Skeletal muscle tissue (tissue), 4 donors: ENCODE data around the gene ALOX12. TPM values are rescaled to one million over a fixed set of nuclear protein-coding genes. Genes with fewer than 3 reads are reported as not detected.
"Not testable (repeated sequence)": the region's sequence is repeated elsewhere in the genome, so short reads cannot be mapped to it uniquely, and the experiment has no call there.

ENCODE experiments used
- H3K27ac ChIP-seq: one replicate; pipeline ENCODE4 v1.7.0; 2013; ENCODE audit warnings: mild to moderate bottlenecking, low read depth, low read length, inconsistent platforms
- H3K27me3 ChIP-seq, 3 donors: one replicate each; pipeline ENCODE4 v1.7.0; 2013; ENCODE audit warnings: low read length in 3 of 3; ENCODE audit not compliant: control insufficient read depth in 3 of 3, insufficient read depth in 3 of 3
- H3K36me3 ChIP-seq, 3 donors: one replicate each; pipeline ENCODE4 v1.7.0; 2013; ENCODE audit warnings: low read length in 3 of 3; ENCODE audit not compliant: control insufficient read depth in 3 of 3, insufficient read depth in 3 of 3
- H3K4me1 ChIP-seq, 3 donors: one replicate each; pipeline ENCODE4 v1.7.0; 2013; ENCODE audit warnings: low read length in 3 of 3, mild to moderate bottlenecking in 3 of 3; ENCODE audit not compliant: control insufficient read depth in 3 of 3, insufficient read depth in 3 of 3
- H3K4me3 ChIP-seq, 3 donors: one replicate each; pipeline ENCODE4 v1.7.0; 2013; ENCODE audit warnings: low read length in 3 of 3
- H3K9ac ChIP-seq, 3 donors: one replicate each; pipeline ENCODE4 v1.7.0; 2013; ENCODE audit warnings: low read length in 3 of 3, mild to moderate bottlenecking in 3 of 3, moderate library complexity in 2 of 3, low read depth in 1 of 3
- H3K9me3 ChIP-seq, 3 donors: one replicate each; pipeline ENCODE4 v1.7.0; 2013; ENCODE audit warnings: low read length in 3 of 3; ENCODE audit not compliant: control insufficient read depth in 3 of 3
- total RNA-seq: library from RNA; depleted of rRNA; stranded (reverse); fragments of >200 nt; gene quantifications from one replicate; pipeline ENCODE4 v1.2.3, GENCODE V29; 2014
- donor health status: Osteomylitis.

ALOX12 gene
- total RNA-seq, 1 donor from 2014 or later = not detected

GRCh38 chr17:7042501-7043181 lies 46.8 kb downstream of the ALOX12 start:
- Histone ChIP-seq H3K27ac (no peak overlapping the region), H3K4me3 (peak overlapping the region; percentile 24 to 70 (median 54)), H3K9ac (no peak overlapping the region), H3K36me3 (no peaks in the 10 kb centered on the region), H3K9me3 (no peaks in the 10 kb centered on the region), H3K27me3 (peaks cover 20 to 28% (median 27%) of the 10 kb centered on the region in 3 donors), H3K4me1 (peaks cover 13 to 20% (median 15%) of the 10 kb centered on the region in 3 donors)

GRCh38 chr17:7043182-7043496 lies 47.3 kb downstream of the ALOX12 start:
- Histone ChIP-seq H3K9me3 (no peaks in the 10 kb centered on the region), H3K27me3 (peaks cover 20 to 30% (median 27%) of the 10 kb centered on the region in 3 donors), H3K4me3 (peak overlapping the region; percentile 24 to 70 (median 54)), H3K36me3 (no peaks in the 10 kb centered on the region), H3K9ac (peak overlapping the region in 2 of 3 donors; percentile 38 to 68), H3K27ac (no peak overlapping the region), H3K4me1 (peaks cover 13 to 20% (median 15%) of the 10 kb centered on the region in 3 donors)

DNA sequence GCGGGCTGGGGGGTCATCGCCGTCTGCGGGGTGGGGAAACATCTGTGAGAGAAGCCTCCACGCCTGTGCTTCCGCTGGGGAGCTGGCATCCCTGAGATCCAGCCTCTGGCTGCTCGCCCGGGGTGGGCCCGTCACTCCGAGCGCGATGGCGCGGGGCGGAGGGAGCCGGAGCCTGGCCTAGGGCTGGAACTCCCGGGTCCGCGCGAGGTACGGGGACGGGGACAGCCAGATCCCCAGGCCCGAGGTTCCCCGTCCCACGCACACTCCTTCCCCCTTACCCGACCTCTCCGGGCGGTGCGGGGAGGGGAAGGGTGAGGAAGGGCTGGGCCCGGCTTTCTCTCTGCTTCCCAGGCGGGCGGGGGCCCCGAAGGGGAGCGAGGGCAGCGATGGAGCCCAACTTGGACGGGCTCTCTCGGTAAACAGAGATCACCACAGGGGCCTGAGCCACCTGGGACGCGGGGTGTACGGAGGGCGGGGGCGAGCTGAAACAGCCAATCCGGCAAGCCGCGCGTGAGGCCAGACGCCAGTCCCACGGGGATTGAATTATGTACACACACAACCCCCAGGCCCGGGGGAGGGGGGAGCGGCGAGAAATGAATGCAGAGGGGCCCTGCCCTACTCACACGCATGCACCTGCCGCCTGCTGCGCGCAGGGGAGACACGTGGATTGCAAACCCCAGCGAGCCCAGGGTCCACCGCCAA lies 47.8 kb downstream of the ALOX12 start, which contains the start of gene SLC16A11:
SLC16A11 (minus strand) TSS at position 596 of the 702 bp plus-strand sequence; CDS start at position 17, 579 bp downstream.
- no peak within 1 kb of the TSS for H3K27ac ChIP-seq
- peaks cover 20 to 31% (median 27%) of the 10 kb centered on the region in 3 donors for H3K27me3 ChIP-seq
- H3K4me3 ChIP-seq = peak within 1 kb of the TSS; percentile 24 to 70 (median 54)
- H3K9me3 ChIP-seq = no peaks in the 10 kb centered on the region
- peak within 1 kb of the TSS in 2 of 3 donors; percentile 38 to 68 for H3K9ac ChIP-seq
- no peaks in the 10 kb centered on the region for H3K36me3 ChIP-seq
- peaks cover 13 to 20% (median 15%) of the 10 kb centered on the region in 3 donors for H3K4me1 ChIP-seq

GRCh38 chr17:7045492-7046126 lies 49.8 kb downstream of the ALOX12 start:
- peaks cover 20 to 31% (median 31%) of the 10 kb centered on the region in 3 donors for H3K27me3 ChIP-seq
- H3K9ac ChIP-seq = no peak overlapping the region
- H3K36me3 ChIP-seq = no peaks in the 10 kb centered on the region
- no peaks in the 10 kb centered on the region for H3K9me3 ChIP-seq
- no peak overlapping the region for H3K4me3 ChIP-seq
- H3K4me1 ChIP-seq = peaks cover 13 to 20% (median 15%) of the 10 kb centered on the region in 3 donors
- no peak overlapping the region for H3K27ac ChIP-seq

GRCh38 chr17:7046127-7046724 lies 50.4 kb downstream of the ALOX12 start:
- peak overlapping the region in 2 of 3 donors; percentile 16 to 52 for H3K9ac ChIP-seq
- peaks cover 20 to 34% (median 31%) of the 10 kb centered on the region in 3 donors for H3K27me3 ChIP-seq
- H3K36me3 ChIP-seq = no peaks in the 10 kb centered on the region
- no peaks in the 10 kb centered on the region for H3K9me3 ChIP-seq
- H3K4me1 ChIP-seq = peaks cover 13 to 20% (median 15%) of the 10 kb centered on the region in 3 donors
- peak overlapping the region in 2 of 3 donors; percentile 19 to 52 for H3K4me3 ChIP-seq
- H3K27ac ChIP-seq = no peak overlapping the region

- not testable (repeated sequence) for H3K36me3 ChIP-seq, H3K9me3 ChIP-seq, H3K27ac ChIP-seq, H3K9ac ChIP-seq
- Histone ChIP-seq H3K27me3 (peaks cover 20 to 34% (median 28%) of the 10 kb centered on the region in 3 donors), H3K4me3 (peak overlapping the region; percentile 19 to 52 (median 29)), H3K4me1 (peaks cover 13 to 20% (median 15%) of the 10 kb centered on the region in 3 donors)
Measured at GRCh38 chr17:7046725-7047397, 51.0 kb downstream of the ALOX12 start.

DNA sequence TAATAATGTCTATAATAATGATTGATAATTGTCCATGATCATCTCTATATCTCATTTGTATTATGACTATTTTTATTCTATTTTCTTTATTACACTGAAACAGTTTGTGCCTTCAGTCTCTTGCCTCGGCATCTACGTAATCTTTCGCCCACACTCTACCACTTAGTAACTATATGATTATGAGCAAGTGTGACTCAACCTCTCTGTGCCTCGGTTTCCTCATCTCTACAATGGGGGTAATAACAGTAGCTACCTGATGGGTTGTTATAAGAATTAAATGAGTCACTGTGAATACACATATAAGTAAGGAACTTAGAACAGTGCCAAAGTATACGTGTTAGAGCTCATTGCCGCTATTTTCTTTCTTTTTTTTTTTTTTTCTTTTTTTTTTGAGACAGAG lies 51.7 kb downstream of the ALOX12 start:
- Histone ChIP-seq H3K4me3 (no peak overlapping the region), H3K9ac (no peak overlapping the region), H3K27me3 (peaks cover 20 to 29% (median 21%) of the 10 kb centered on the region in 3 donors)

GRCh38 chr17:7048968-7049367 lies 53.1 kb downstream of the ALOX12 start:
- Histone ChIP-seq H3K27me3 (peaks cover 6 to 15% (median 7%) of the 10 kb centered on the region in 3 donors), H3K9me3 (no peaks in the 10 kb centered on the region), H3K4me3 (no peak overlapping the region), H3K9ac (no peak overlapping the region), H3K36me3 (no peaks in the 10 kb centered on the region), H3K27ac (no peak overlapping the region), H3K4me1 (peaks cover 7 to 9% (median 8%) of the 10 kb centered on the region in 3 donors)

More for the DNA sequence above, 51.7 kb downstream of the ALOX12 start:
- Histone ChIP-seq H3K36me3 (no peaks in the 10 kb centered on the region), H3K27ac (no peak overlapping the region), H3K9me3 (no peaks in the 10 kb centered on the region), H3K4me1 (peaks cover 13 to 20% (median 17%) of the 10 kb centered on the region in 3 donors)

DNA sequence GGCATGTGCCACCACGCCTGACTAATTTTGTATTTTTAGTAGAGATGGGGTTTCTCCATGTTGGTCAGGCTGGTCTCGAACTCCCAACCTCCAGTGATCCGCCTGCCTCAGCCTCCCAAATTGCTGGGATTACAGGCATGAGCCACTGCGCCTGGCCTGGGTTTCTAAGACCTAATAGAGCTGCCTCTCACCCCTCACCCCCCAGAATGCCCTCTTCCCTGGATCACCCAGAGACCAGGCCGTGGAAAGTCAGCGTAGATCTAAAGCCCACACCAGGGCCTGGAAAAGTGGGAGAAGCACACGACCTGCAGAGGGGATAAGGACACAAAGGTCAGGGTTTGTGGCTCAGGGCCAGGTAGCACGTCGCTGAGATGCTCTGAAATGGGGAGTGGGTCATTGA lies 54.7 kb downstream of the ALOX12 start:
- H3K27me3 ChIP-seq = peaks cover 3 to 12% (median 4%) of the 10 kb centered on the region in 3 donors
- not testable (repeated sequence) for H3K27ac ChIP-seq, H3K4me1 ChIP-seq, H3K9me3 ChIP-seq, H3K9ac ChIP-seq, H3K36me3 ChIP-seq, H3K4me3 ChIP-seq
